OCI-LY1 (cell line): ENCODE results near the gene LRRC28.

Experiments
- H2AFZ ChIP-seq: fragments of 200-600 bp; sonication (generic), shearing (Covaris generic); 2 replicates; pipeline ENCODE4 v1.6.0; 2014; ENCODE audit warnings: antibody characterized with exemption, mild to moderate bottlenecking, low read length
- H3F3A ChIP-seq: fragments of 200-600 bp; sonication (generic), shearing (Covaris generic); 2 replicates; pipeline ENCODE4 v1.6.0; 2014; ENCODE audit warnings: mild to moderate bottlenecking, antibody characterized with exemption, low read length, moderate library complexity; ENCODE audit not compliant: insufficient read depth
- H3K27ac ChIP-seq: fragments of 200-600 bp; sonication (generic); 2 replicates; pipeline ENCODE4 v1.5.1; 2014; ENCODE audit warnings: low read length, mixed run types, mild to moderate bottlenecking, low read depth; ENCODE audit not compliant: poor library complexity, severe bottlenecking
- H3K27me3 ChIP-seq: fragments of 200-600 bp; sonication (generic); 2 replicates; pipeline ENCODE4 v1.6.0; 2014; ENCODE audit warnings: antibody characterized with exemption, mild to moderate bottlenecking, low read length, moderate library complexity; ENCODE audit not compliant: insufficient read depth
- H3K36me3 ChIP-seq: fragments of 200-600 bp; sonication (generic); 2 replicates; pipeline ENCODE4 v1.6.1; 2014; ENCODE audit warnings: mild to moderate bottlenecking, antibody characterized with exemption, low read length, moderate library complexity, mixed read lengths; ENCODE audit not compliant: insufficient read depth
- H3K4me1 ChIP-seq: fragments of 200-600 bp; sonication (generic); 2 replicates; pipeline ENCODE4 v1.5.1; 2014; ENCODE audit warnings: mild to moderate bottlenecking, low read length, moderate library complexity; ENCODE audit not compliant: insufficient read depth, severe bottlenecking
- H3K4me2 ChIP-seq: fragments of 200-600 bp; sonication (generic), shearing (Covaris generic); 2 replicates; pipeline ENCODE4 v1.6.1; 2014; ENCODE audit warnings: low read length
- H3K4me3 ChIP-seq: fragments of 200-600 bp; sonication (generic); 2 replicates; pipeline ENCODE4 v1.5.1; 2014; ENCODE audit warnings: low read length, low read depth, mild to moderate bottlenecking, mixed read lengths; ENCODE audit not compliant: poor library complexity, severe bottlenecking
- H3K79me2 ChIP-seq: fragments of 200-600 bp; shearing (Covaris generic); 2 replicates; pipeline ENCODE4 v1.6.1; 2016; ENCODE audit warnings: mixed run types, low read length, mixed read lengths; ENCODE audit not compliant: insufficient read depth
- H3K9ac ChIP-seq: fragments of 200-600 bp; sonication (generic), shearing (Covaris generic); 2 replicates; pipeline ENCODE4 v1.6.1; 2014; ENCODE audit warnings: mild to moderate bottlenecking, low read length, mixed read lengths
- H3K9me2 ChIP-seq: fragments of 200-600 bp; sonication (generic), shearing (Covaris generic); 2 replicates; pipeline ENCODE4 v1.6.1; 2014; ENCODE audit warnings: low read depth, mild to moderate bottlenecking, low read length, mixed read lengths
- H3K9me3 ChIP-seq: fragments of 200-600 bp; shearing (Covaris generic); 2 replicates; pipeline ENCODE4 v1.6.1; 2014; ENCODE audit warnings: low read length, mixed read lengths
- H4K20me1 ChIP-seq: fragments of 200-600 bp; sonication (generic), shearing (Covaris generic); 2 replicates; pipeline ENCODE4 v1.6.0; 2016; ENCODE audit warnings: mild to moderate bottlenecking, low read length; ENCODE audit not compliant: insufficient read depth
- CTCF ChIP-seq: fragments of 200-600 bp; sonication (generic), shearing (Covaris generic); IDR thresholded peaks from 2 replicates; pipeline ENCODE4 v1.5.1; 2017; ENCODE audit warnings: mild to moderate bottlenecking, antibody characterized with exemption, low read length, moderate library complexity, mixed read lengths
- EZH2 ChIP-seq: fragments of 200-600 bp; sonication (generic), shearing (Covaris generic); IDR thresholded peaks from 2 replicates; pipeline ENCODE4 v1.8.0; 2017; ENCODE audit warnings: borderline replicate concordance, mixed run types, mild to moderate bottlenecking, antibody characterized with exemption, low read length, moderate library complexity, mixed read lengths

LRRC28 gene

GRCh38 chr15:99343208-99343607, 91.9 kb downstream of the LRRC28 start:
- no peak overlapping the region for H3K27ac ChIP-seq
- H3K9ac ChIP-seq, result no peak overlapping the region
- no peak overlapping the region for H2AFZ ChIP-seq
- H3K4me3 ChIP-seq, result no peak overlapping the region
- no peaks in the 10 kb centered on the region for H4K20me1 ChIP-seq
- H3K36me3 ChIP-seq, result no peaks in the 10 kb centered on the region
- H3K4me1 ChIP-seq, result no peaks in the 10 kb centered on the region
- TF ChIP-seq EZH2 (no peak), CTCF (no peak)
- H3K9me2 ChIP-seq, result no peaks in the 10 kb centered on the region
- H3K27me3 ChIP-seq, result no peaks in the 10 kb centered on the region
- no peak overlapping the region for H3K4me2 ChIP-seq
- no peaks in the 10 kb centered on the region for H3F3A ChIP-seq
- H3K9me3 ChIP-seq, result no peaks in the 10 kb centered on the region
- no peaks in the 10 kb centered on the region for H3K79me2 ChIP-seq

- no peaks in the 10 kb centered on the region for H3F3A ChIP-seq
- H3K4me3 ChIP-seq, result no peak overlapping the region
- H2AFZ ChIP-seq, result no peak overlapping the region
- H3K27me3 ChIP-seq, result no peaks in the 10 kb centered on the region
- H4K20me1 ChIP-seq, result no peaks in the 10 kb centered on the region
- TF ChIP-seq EZH2 (no peak), CTCF (peak; percentile 54)
- H3K36me3 ChIP-seq, result no peaks in the 10 kb centered on the region
- H3K9me2 ChIP-seq, result no peaks in the 10 kb centered on the region
- no peaks in the 10 kb centered on the region for H3K9me3 ChIP-seq
- H3K79me2 ChIP-seq, result no peaks in the 10 kb centered on the region
- no peaks in the 10 kb centered on the region for H3K4me1 ChIP-seq
- no peak overlapping the region for H3K9ac ChIP-seq
- no peak overlapping the region for H3K4me2 ChIP-seq
- no peak overlapping the region for H3K27ac ChIP-seq
Measured at GRCh38 chr15:99343881-99344551, 92.7 kb downstream of the LRRC28 start.

GRCh38 chr15:99344639-99345038, 93.4 kb downstream of the LRRC28 start:
- Histone ChIP-seq H3K27me3 (no peaks in the 10 kb centered on the region), H3K9me2 (no peaks in the 10 kb centered on the region), H3K9ac (no peak overlapping the region), H3K36me3 (no peaks in the 10 kb centered on the region), H3F3A (no peaks in the 10 kb centered on the region), H3K9me3 (no peaks in the 10 kb centered on the region), H3K79me2 (no peaks in the 10 kb centered on the region), H3K4me3 (no peak overlapping the region), H3K4me2 (no peak overlapping the region), H3K27ac (no peak overlapping the region), H4K20me1 (no peaks in the 10 kb centered on the region), H2AFZ (no peak overlapping the region), H3K4me1 (no peaks in the 10 kb centered on the region)
- TF ChIP-seq CTCF (no peak), EZH2 (no peak)
